CD14-positive monocyte (primary cell): ENCODE results near the gene DMAC2L. TPM values are rescaled to one million over a fixed set of nuclear protein-coding genes. Genes with fewer than 3 reads are reported as not detected.
A peak's percentile ranks its signal among the peaks of the same experiment; 100 is the strongest.

ENCODE experiments used
- DNase-seq, 3 donors: peaks; one replicate each; pipeline ENCODE4 v3.0.0-alpha.2; 2011 to 2022
- H2AFZ ChIP-seq: 2 replicates; pipeline ENCODE4 v1.6.0; 2012; ENCODE audit warnings: mild to moderate bottlenecking, low read depth, low read length, inconsistent platforms; ENCODE audit not compliant: insufficient read depth, poor library complexity, severe bottlenecking
- H3K27ac ChIP-seq, 2 donors: 1 replicate in 1 of 2; 2 replicates in 1 of 2; pipeline ENCODE4 v1.5.1; 2012 to 2013; ENCODE audit warnings: low read length in 2 of 2, control low read depth in 1 of 2, inconsistent platforms in 1 of 2, low read depth in 1 of 2, mild to moderate bottlenecking in 1 of 2
- H3K27me3 ChIP-seq, 2 donors: one replicate each; pipeline versions ENCODE4 v1.6.0 to v1.6.1; 2011 to 2013; ENCODE audit warnings: low read length in 2 of 2; ENCODE audit not compliant: control insufficient read depth in 2 of 2, insufficient read depth in 2 of 2
- H3K36me3 ChIP-seq, 2 donors: replicated peaks in 1 of 2; 1 replicate in 1 of 2; 2 replicates in 1 of 2; pipeline versions ENCODE4 v1.5.1 to v1.6.1; 2012 to 2013; ENCODE audit warnings: low read length in 2 of 2, control low read depth in 1 of 2, inconsistent platforms in 1 of 2, mild to moderate bottlenecking in 1 of 2; ENCODE audit not compliant: insufficient read depth in 2 of 2, control insufficient read depth in 1 of 2
- H3K4me1 ChIP-seq, 2 donors: 1 replicate in 1 of 2; 2 replicates in 1 of 2; pipeline versions ENCODE4 v1.5.1 to v1.6.1; 2012 to 2013; ENCODE audit warnings: low read length in 2 of 2, control low read depth in 1 of 2, inconsistent platforms in 1 of 2, mild to moderate bottlenecking in 1 of 2, moderate library complexity in 1 of 2; ENCODE audit not compliant: insufficient read depth in 2 of 2, control insufficient read depth in 1 of 2
- H3K4me2 ChIP-seq: replicated peaks from 2 replicates; pipeline ENCODE3; 2012; ENCODE audit warnings: low read length, moderate library complexity, mild to moderate bottlenecking; ENCODE audit not compliant: poor library complexity, severe bottlenecking; ENCODE audit errors: extremely low read depth
- H3K4me3 ChIP-seq, 3 experiments: fragments of 200-600 bp in 1 of 3; sonication (generic) in 1 of 3; replicated peaks in 1 of 3; 1 replicate in 2 of 3; 2 replicates in 1 of 3; pipeline ENCODE4 v1.5.1; 2011 to 2013; ENCODE audit warnings: low read length in 3 of 3, mild to moderate bottlenecking in 3 of 3, control low read depth in 2 of 3, low read depth in 2 of 3, inconsistent platforms in 1 of 3, moderate library complexity in 1 of 3
- H3K79me2 ChIP-seq: 2 replicates; pipeline ENCODE4 v1.6.0; 2012; ENCODE audit warnings: mild to moderate bottlenecking, control low read depth, inconsistent platforms, low read length, moderate library complexity; ENCODE audit not compliant: insufficient read depth
- H3K9ac ChIP-seq: 2 replicates; pipeline ENCODE4 v1.6.0; 2017; ENCODE audit warnings: low read length, mild to moderate bottlenecking; ENCODE audit not compliant: insufficient read depth, poor library complexity, severe bottlenecking
- H3K9me3 ChIP-seq, 2 donors: replicated peaks in 1 of 2; 1 replicate in 1 of 2; 2 replicates in 1 of 2; pipeline versions ENCODE4 v1.5.1 to v1.6.1; 2012 to 2013; ENCODE audit warnings: low read length in 2 of 2, control low read depth in 1 of 2; ENCODE audit not compliant: control insufficient read depth in 1 of 2, insufficient read depth in 1 of 2
- H4K20me1 ChIP-seq: 2 replicates; pipeline ENCODE4 v1.6.0; 2012; ENCODE audit warnings: mild to moderate bottlenecking, low read length, control low read depth, moderate library complexity; ENCODE audit not compliant: insufficient read depth
- H3K27ac Mint-ChIP-seq, 7 donors: one replicate each; pipeline ENCODE4 v1.8.0; 2020; ENCODE audit warnings: mild to moderate bottlenecking in 7 of 7, mixed read lengths in 7 of 7, moderate library complexity in 6 of 7, inconsistent platforms in 2 of 7
- H3K27me3 Mint-ChIP-seq, 3 donors: one replicate each; pipeline ENCODE4 v1.8.0; 2021 to 2022; ENCODE audit warnings: low read depth in 3 of 3, mild to moderate bottlenecking in 3 of 3, mixed read lengths in 3 of 3, moderate library complexity in 3 of 3, inconsistent platforms in 1 of 3
- H3K36me3 Mint-ChIP-seq, 2 donors: one replicate each; pipeline ENCODE4 v1.8.0; 2020; ENCODE audit warnings: mixed read lengths in 2 of 2, inconsistent platforms in 1 of 2, mild to moderate bottlenecking in 1 of 2
- H3K4me1 Mint-ChIP-seq: one replicate; pipeline ENCODE4 v1.8.0; 2020; ENCODE audit warnings: mild to moderate bottlenecking, mixed read lengths
- H3K4me3 Mint-ChIP-seq, 2 donors: one replicate each; pipeline ENCODE4 v1.8.0; 2020; ENCODE audit warnings: mild to moderate bottlenecking in 2 of 2, mixed read lengths in 2 of 2, moderate library complexity in 1 of 2
- H3K9me3 Mint-ChIP-seq, 7 donors: one replicate each; pipeline ENCODE4 v1.8.0; 2020 to 2022; ENCODE audit warnings: mixed read lengths in 7 of 7, mild to moderate bottlenecking in 6 of 7, moderate library complexity in 6 of 7, inconsistent platforms in 2 of 7
- WGBS: methylation state at CpG from one replicate; pipeline ENCODE4 v1.1.5; 2013; ENCODE audit warnings: missing lambda C conversion rate; ENCODE audit not compliant: insufficient coverage; 5-methylcytosine and 5-hydroxymethylcytosine counted together
- intact Hi-C, 2 donors: fragments of 100-400 bp; cut with micrococcal nuclease; formaldehyde crosslinking; loops; one replicate each; pipeline versions ENCODE4 v1.15.0 to v1.15.1; 2023
- polyA plus RNA-seq, 3 donors: library from polyadenylated mRNA; depleted of rRNA in 1 of 3; unstranded in 2 of 3; stranded (reverse) in 1 of 3; fragments of 300-500 nt in 2 of 3; fragments of >200 nt in 1 of 3; fragmentation: Illumina TruSeq in 2 of 3; gene quantifications; 1 replicate in 2 of 3; 2 replicates in 1 of 3; pipeline ENCODE4 v1.2.3, GENCODE V29; 2012 to 2021
- TF ChIP-seq, protein P1 (sequence below): fragments of 200-600 bp; IDR thresholded peaks from one replicate; pipeline ENCODE4 v1.8.0; 2022; ENCODE audit warnings: antibody characterized with exemption, mild to moderate bottlenecking

The DMAC2L gene
- polyA plus RNA-seq, 3 donors, result 13.4 to 17.3 (median 16.4) TPM

DNA sequence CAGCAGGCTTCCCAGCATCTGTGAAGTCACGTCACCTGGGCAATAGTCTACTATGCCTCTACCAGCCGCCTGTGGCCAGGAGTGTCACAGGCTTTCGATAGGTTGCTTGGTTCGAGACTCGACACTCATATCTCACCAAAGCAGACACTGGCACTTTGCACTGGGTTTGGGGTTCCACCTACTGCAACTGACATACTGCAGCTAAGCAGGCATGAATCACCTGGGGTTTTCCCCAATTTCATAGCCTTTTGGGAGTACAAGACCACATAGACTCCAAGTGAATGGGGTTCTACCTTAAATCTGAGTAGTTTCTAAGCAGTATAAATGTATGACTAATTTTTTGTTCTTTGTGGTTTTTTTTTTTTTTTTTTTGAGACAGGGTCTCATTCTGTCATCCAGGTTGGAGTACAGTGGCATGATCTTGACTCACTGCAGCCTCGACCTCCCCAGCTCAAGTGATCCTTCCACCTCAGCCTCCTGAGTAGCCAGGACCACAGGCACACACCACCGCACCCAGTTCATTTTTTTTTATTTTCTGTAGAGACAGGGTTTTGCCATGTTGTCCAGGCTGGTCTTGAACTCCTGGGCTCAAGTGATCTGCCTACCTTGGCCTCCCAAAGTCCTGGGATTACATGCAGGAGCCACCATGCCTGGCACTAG lies 32.1 kb downstream of the DMAC2L start:
- H3K36me3 ChIP-seq, result peaks cover 0 to 4% of the 10 kb centered on the region in 2 donors
- Mint-ChIP-seq H3K27me3 (peaks cover 0 to 3% (median 0%) of the 10 kb centered on the region in 3 donors), H3K4me3 (no peak overlapping the region), H3K27ac (no peak overlapping the region), H3K4me1 (peaks cover 16% of the 10 kb centered on the region), H3K9me3 (no peaks in the 10 kb centered on the region), H3K36me3 (peaks cover 16 to 18% of the 10 kb centered on the region in 2 donors)
- intact Hi-C loops, result no loop called here
- no peak overlapping the region for H2AFZ ChIP-seq
- WGBS, result 97% methylated on average over 6 of the region's 7 CpGs
- no peak overlapping the region for H3K4me3 ChIP-seq
- no peaks in the 10 kb centered on the region for H3K9me3 ChIP-seq
- no peaks in the 10 kb centered on the region for H3K79me2 ChIP-seq
- H3K27me3 ChIP-seq, result no peaks in the 10 kb centered on the region
- H3K4me2 ChIP-seq, result no peak overlapping the region
- H3K4me1 ChIP-seq, result peaks cover 0 to 5% of the 10 kb centered on the region in 2 donors
- TF ChIP-seq, protein P1, sequence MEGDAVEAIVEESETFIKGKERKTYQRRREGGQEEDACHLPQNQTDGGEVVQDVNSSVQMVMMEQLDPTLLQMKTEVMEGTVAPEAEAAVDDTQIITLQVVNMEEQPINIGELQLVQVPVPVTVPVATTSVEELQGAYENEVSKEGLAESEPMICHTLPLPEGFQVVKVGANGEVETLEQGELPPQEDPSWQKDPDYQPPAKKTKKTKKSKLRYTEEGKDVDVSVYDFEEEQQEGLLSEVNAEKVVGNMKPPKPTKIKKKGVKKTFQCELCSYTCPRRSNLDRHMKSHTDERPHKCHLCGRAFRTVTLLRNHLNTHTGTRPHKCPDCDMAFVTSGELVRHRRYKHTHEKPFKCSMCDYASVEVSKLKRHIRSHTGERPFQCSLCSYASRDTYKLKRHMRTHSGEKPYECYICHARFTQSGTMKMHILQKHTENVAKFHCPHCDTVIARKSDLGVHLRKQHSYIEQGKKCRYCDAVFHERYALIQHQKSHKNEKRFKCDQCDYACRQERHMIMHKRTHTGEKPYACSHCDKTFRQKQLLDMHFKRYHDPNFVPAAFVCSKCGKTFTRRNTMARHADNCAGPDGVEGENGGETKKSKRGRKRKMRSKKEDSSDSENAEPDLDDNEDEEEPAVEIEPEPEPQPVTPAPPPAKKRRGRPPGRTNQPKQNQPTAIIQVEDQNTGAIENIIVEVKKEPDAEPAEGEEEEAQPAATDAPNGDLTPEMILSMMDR, result no peak
- DNase-seq, result peak in 1 of 3 donors; percentile 69
- no peaks in the 10 kb centered on the region for H4K20me1 ChIP-seq
- H3K9ac ChIP-seq, result no peak overlapping the region
- no peak overlapping the region for H3K27ac ChIP-seq

DNA sequence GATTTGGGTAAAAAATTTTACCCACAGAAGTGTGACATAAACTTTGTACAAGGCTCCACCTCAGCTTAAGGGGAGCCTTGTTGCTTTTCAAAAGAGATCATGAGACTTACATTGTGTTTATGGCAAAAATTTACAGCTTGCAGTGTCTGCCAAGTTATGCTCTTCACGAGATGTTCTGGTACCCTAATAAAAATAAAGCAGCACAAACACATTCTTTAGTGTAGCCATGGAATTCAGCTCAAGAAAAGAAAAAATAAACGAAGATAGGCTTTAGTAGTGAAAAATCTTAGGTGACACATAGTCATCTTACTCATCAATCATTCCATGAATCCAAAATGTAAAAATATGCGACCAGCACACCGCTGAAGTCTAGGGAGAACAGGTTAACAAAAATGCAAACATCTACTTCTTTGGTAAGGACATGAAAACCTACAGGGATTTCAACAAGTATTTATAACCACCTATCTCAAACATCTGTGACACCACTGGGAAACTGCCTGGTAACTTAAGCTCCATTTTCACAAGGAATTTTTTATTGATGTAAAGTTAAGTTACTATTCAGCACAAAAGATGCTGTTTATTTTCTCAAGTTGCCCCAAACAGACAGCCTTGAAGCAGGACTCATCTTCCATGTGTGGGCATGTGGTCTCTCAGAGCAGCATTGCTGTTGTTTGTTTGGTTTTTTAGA lies 32.9 kb downstream of the DMAC2L start:
- no peak overlapping the region for H3K4me3 Mint-ChIP-seq
- 100% methylated on average over 1 of the region's 4 CpGs for WGBS
- peaks cover 16% of the 10 kb centered on the region for H3K4me1 Mint-ChIP-seq

More for the DNA sequence above, 32.9 kb downstream of the DMAC2L start:
- intact Hi-C loops, result no loop called here
- Histone ChIP-seq H3K4me1 (peaks cover 0 to 5% of the 10 kb centered on the region in 2 donors), H3K27ac (no peak overlapping the region), H4K20me1 (no peaks in the 10 kb centered on the region), H3K4me2 (no peak overlapping the region), H3K27me3 (no peaks in the 10 kb centered on the region), H3K36me3 (peaks cover 0 to under 1% of the 10 kb centered on the region in 2 donors), H3K9me3 (no peaks in the 10 kb centered on the region), H3K4me3 (no peak overlapping the region), H2AFZ (no peak overlapping the region), H3K79me2 (no peaks in the 10 kb centered on the region), H3K9ac (no peak overlapping the region)
- peaks cover 2 to 3% (median 2%) of the 10 kb centered on the region in 3 donors for H3K27me3 Mint-ChIP-seq
- TF ChIP-seq, protein P1, result no peak
- H3K27ac Mint-ChIP-seq, result no peak overlapping the region
- no peaks in the 10 kb centered on the region for H3K9me3 Mint-ChIP-seq
- H3K36me3 Mint-ChIP-seq, result peaks cover 12 to 16% of the 10 kb centered on the region in 2 donors
- DNase-seq, result no peak
